Measurements from ENCODE around the gene TANGO6. TPM values are rescaled to one million over a fixed set of nuclear protein-coding genes. Genes with fewer than 3 reads are reported as not detected.

Gene TANGO6
- total and polyA plus RNA-seq, 10 of the 15 experiments (the other 5 are each of a cell fraction or from before 2014, with no cell fraction given): 1.1 to 20.6 (median 11.0) TPM

- Histone ChIP-seq H3K9ac (ENCODE audit: control insufficient read depth, insufficient read depth, low read length) (no peak overlapping the region), H3K4me1 (ENCODE audit: control insufficient read depth, insufficient read depth, low read length) (no peaks in the 10 kb centered on the region), H2AFZ (ENCODE audit: control insufficient read depth, low read depth, low read length) (no peak overlapping the region), H3K4me3 (no peak overlapping the region), H3K9me3 (replicated peaks; ENCODE audit: control insufficient read depth, insufficient read depth, low read length) (no peaks in the 10 kb centered on the region), H3K79me2 (ENCODE audit: control insufficient read depth, insufficient read depth, low read length) (no peaks in the 10 kb centered on the region), H4K20me1 (ENCODE audit: control insufficient read depth, insufficient read depth) (no peaks in the 10 kb centered on the region), H3K27ac (ENCODE audit: control insufficient read depth, insufficient read depth) (no peak overlapping the region), H3K36me3 (ENCODE audit: control insufficient read depth in 2 of 2, insufficient read depth in 2 of 2, low read length in 1 of 2) (no peaks in the 10 kb centered on the region), H3K27me3 (replicated peaks in 1 of 2; ENCODE audit: control insufficient read depth in 2 of 2, insufficient read depth in 2 of 2, low read length in 1 of 2) (no peaks in the 10 kb centered on the region), H3K4me2 (ENCODE audit: control insufficient read depth, insufficient read depth) (no peak overlapping the region)
- no peak for FAIRE-seq
- CTCF ChIA-PET: interaction anchor here (0.6 kb wide), 1 partner anchor 1467 kb away, joined by 3 read pairs; no protein-coding TSS in a partner anchor
- no peak for ATAC-seq
- POLR2A ChIA-PET: no interaction called here
- in situ Hi-C loops (cut with MboI) (no loop called here), intact Hi-C loops (cut with micrococcal nuclease; ENCODE audit: unreplicated experiment) (no loop called here)
- no TSS peak for BruUV-seq (replicated peaks)
- SMC1A ChIA-PET (ENCODE audit: uncharacterized antibody, unreplicated experiment): no interaction called here
- RAD21 ChIA-PET (ENCODE audit: unreplicated experiment): no interaction called here
- 55% methylated on average over 3 of the region's 3 CpGs for WGBS (ENCODE audit: insufficient coverage, insufficient replicate concordance, low lambda C conversion rate, missing lambda C conversion rate)
- TF ChIP-seq, protein P1, sequence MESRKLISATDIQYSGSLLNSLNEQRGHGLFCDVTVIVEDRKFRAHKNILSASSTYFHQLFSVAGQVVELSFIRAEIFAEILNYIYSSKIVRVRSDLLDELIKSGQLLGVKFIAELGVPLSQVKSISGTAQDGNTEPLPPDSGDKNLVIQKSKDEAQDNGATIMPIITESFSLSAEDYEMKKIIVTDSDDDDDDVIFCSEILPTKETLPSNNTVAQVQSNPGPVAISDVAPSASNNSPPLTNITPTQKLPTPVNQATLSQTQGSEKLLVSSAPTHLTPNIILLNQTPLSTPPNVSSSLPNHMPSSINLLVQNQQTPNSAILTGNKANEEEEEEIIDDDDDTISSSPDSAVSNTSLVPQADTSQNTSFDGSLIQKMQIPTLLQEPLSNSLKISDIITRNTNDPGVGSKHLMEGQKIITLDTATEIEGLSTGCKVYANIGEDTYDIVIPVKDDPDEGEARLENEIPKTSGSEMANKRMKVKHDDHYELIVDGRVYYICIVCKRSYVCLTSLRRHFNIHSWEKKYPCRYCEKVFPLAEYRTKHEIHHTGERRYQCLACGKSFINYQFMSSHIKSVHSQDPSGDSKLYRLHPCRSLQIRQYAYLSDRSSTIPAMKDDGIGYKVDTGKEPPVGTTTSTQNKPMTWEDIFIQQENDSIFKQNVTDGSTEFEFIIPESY (IDR thresholded peaks at IDR 0.05): no peak
- TF ChIP-seq IRF4 (IDR thresholded peaks at IDR 0.05; ENCODE audit: low read depth, low read length) (no peak), KDM1A (IDR thresholded peaks at IDR 0.05; ENCODE audit: borderline replicate concordance) (no peak), TCF12 (IDR thresholded peaks at IDR 0.05; ENCODE audit: low read depth, low read length) (no peak), ZNF217 (IDR thresholded peaks at IDR 0.05) (no peak), SMARCA5 (IDR thresholded peaks at IDR 0.05) (no peak), REST (IDR thresholded peaks at IDR 0.05; ENCODE audit: low read depth, low read length) (no peak), PRDM15 (CRISPR knock-in tag; IDR thresholded peaks at IDR 0.05) (no peak), EGR1 (IDR thresholded peaks at IDR 0.05; ENCODE audit: borderline replicate concordance in 1 of 2, low read depth in 2 of 2, low read length in 2 of 2) (no peak)
- TF ChIP-seq, protein P2, sequence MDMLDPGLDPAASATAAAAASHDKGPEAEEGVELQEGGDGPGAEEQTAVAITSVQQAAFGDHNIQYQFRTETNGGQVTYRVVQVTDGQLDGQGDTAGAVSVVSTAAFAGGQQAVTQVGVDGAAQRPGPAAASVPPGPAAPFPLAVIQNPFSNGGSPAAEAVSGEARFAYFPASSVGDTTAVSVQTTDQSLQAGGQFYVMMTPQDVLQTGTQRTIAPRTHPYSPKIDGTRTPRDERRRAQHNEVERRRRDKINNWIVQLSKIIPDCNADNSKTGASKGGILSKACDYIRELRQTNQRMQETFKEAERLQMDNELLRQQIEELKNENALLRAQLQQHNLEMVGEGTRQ (IDR thresholded peaks at IDR 0.05; ENCODE audit: borderline replicate concordance, low read depth, low read length): no peak
- TF ChIP-seq, protein P3, sequence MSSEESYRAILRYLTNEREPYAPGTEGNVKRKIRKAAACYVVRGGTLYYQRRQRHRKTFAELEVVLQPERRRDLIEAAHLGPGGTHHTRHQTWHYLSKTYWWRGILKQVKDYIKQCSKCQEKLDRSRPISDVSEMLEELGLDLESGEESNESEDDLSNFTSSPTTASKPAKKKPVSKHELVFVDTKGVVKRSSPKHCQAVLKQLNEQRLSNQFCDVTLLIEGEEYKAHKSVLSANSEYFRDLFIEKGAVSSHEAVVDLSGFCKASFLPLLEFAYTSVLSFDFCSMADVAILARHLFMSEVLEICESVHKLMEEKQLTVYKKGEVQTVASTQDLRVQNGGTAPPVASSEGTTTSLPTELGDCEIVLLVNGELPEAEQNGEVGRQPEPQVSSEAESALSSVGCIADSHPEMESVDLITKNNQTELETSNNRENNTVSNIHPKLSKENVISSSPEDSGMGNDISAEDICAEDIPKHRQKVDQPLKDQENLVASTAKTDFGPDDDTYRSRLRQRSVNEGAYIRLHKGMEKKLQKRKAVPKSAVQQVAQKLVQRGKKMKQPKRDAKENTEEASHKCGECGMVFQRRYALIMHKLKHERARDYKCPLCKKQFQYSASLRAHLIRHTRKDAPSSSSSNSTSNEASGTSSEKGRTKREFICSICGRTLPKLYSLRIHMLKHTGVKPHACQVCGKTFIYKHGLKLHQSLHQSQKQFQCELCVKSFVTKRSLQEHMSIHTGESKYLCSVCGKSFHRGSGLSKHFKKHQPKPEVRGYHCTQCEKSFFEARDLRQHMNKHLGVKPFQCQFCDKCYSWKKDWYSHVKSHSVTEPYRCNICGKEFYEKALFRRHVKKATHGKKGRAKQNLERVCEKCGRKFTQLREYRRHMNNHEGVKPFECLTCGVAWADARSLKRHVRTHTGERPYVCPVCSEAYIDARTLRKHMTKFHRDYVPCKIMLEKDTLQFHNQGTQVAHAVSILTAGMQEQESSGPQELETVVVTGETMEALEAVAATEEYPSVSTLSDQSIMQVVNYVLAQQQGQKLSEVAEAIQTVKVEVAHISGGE (CRISPR knock-in tag; IDR thresholded peaks at IDR 0.05): no peak
- DNase-seq (ENCODE audit: low read depth, low spot score): no peak
Measured at GRCh38 chr16:69071036-69071435, 227.7 kb downstream of the TANGO6 start.
